Mononuclear cell (primary cell): ENCODE data around the gene HNRNPH3. TPM values are rescaled to one million over a fixed set of nuclear protein-coding genes. Genes with fewer than 3 reads are reported as not detected.
"Not testable (repeated sequence)": the region's sequence is repeated elsewhere in the genome, so short reads cannot be mapped to it uniquely, and the experiment has no call there.

Experiments
- H3K27me3 ChIP-seq: 2 replicates; pipeline ENCODE4 v1.6.0; 2011; ENCODE audit warnings: low read length, control low read depth; ENCODE audit not compliant: insufficient read depth
- H3K4me1 ChIP-seq: 2 replicates; pipeline ENCODE4 v1.5.1; 2011; ENCODE audit warnings: mild to moderate bottlenecking, low read length, control low read depth; ENCODE audit not compliant: insufficient read depth
- H3K4me3 ChIP-seq: 2 replicates; pipeline ENCODE4 v1.5.1; 2011; ENCODE audit warnings: mild to moderate bottlenecking, low read length, moderate library complexity
- H3K9me3 ChIP-seq: 2 replicates; pipeline ENCODE4 v1.5.1; 2011; ENCODE audit warnings: low read depth, mild to moderate bottlenecking, control low read depth, low read length
- total RNA-seq: library from RNA; depleted of rRNA; stranded (reverse); fragments of >200 nt; gene quantifications from one replicate; pipeline ENCODE4 v1.2.3, GENCODE V29; 2012

Gene HNRNPH3
- total RNA-seq: 53.4 TPM

- Histone ChIP-seq H3K4me3 (peak within 1 kb of the TSS; percentile 99), H3K27me3 (no peaks in the 10 kb centered on the region), H3K4me1 (peaks cover 63% of the 10 kb centered on the region), H3K9me3 (no peaks in the 10 kb centered on the region)
Observed at GRCh38 chr10:68331455-68332258, at the start of gene HNRNPH3. Gene HNRNPH3 (plus strand): TSS chr10:68332064. CDS start chr10:68337222, 5,158 bp downstream.

- no peaks in the 10 kb centered on the region for H3K27me3 ChIP-seq
- no peak overlapping the region for H3K4me3 ChIP-seq
- H3K4me1 ChIP-seq: no peaks in the 10 kb centered on the region
- no peaks in the 10 kb centered on the region for H3K9me3 ChIP-seq
Observed at GRCh38 chr10:68284062-68285001, 47.5 kb upstream of the HNRNPH3 start.

GRCh38 chr10:68288717-68289116, 43.1 kb upstream of the HNRNPH3 start:
- Histone ChIP-seq H3K9me3 (no peaks in the 10 kb centered on the region), H3K4me3 (no peak overlapping the region), H3K4me1 (no peaks in the 10 kb centered on the region), H3K27me3 (no peaks in the 10 kb centered on the region)

- H3K4me3 ChIP-seq: no peak overlapping the region
- H3K27me3 ChIP-seq: no peaks in the 10 kb centered on the region
- no peaks in the 10 kb centered on the region for H3K4me1 ChIP-seq
- no peaks in the 10 kb centered on the region for H3K9me3 ChIP-seq
Observed at GRCh38 chr10:68290736-68291135, 41.1 kb upstream of the HNRNPH3 start.

- H3K4me3 ChIP-seq: no peak overlapping the region
- no peaks in the 10 kb centered on the region for H3K9me3 ChIP-seq
- no peaks in the 10 kb centered on the region for H3K27me3 ChIP-seq
- peaks cover 24% of the 10 kb centered on the region for H3K4me1 ChIP-seq
Observed at GRCh38 chr10:68296843-68297663, 34.8 kb upstream of the HNRNPH3 start.

GRCh38 chr10:68301301-68301700, 30.6 kb upstream of the HNRNPH3 start:
- no peaks in the 10 kb centered on the region for H3K27me3 ChIP-seq
- peaks cover 25% of the 10 kb centered on the region for H3K4me1 ChIP-seq
- H3K4me3 ChIP-seq: no peak overlapping the region
- no peaks in the 10 kb centered on the region for H3K9me3 ChIP-seq

- peaks cover 25% of the 10 kb centered on the region for H3K4me1 ChIP-seq
- H3K27me3 ChIP-seq: no peaks in the 10 kb centered on the region
- no peaks in the 10 kb centered on the region for H3K9me3 ChIP-seq
- no peak overlapping the region for H3K4me3 ChIP-seq
Observed at GRCh38 chr10:68301790-68302502, 29.9 kb upstream of the HNRNPH3 start.

GRCh38 chr10:68302503-68302823, 29.4 kb upstream of the HNRNPH3 start:
- no peaks in the 10 kb centered on the region for H3K27me3 ChIP-seq
- H3K4me3 ChIP-seq: no peak overlapping the region
- H3K4me1 ChIP-seq: peaks cover 25% of the 10 kb centered on the region
- no peaks in the 10 kb centered on the region for H3K9me3 ChIP-seq

- peaks cover 25% of the 10 kb centered on the region for H3K4me1 ChIP-seq
- no peaks in the 10 kb centered on the region for H3K27me3 ChIP-seq
- H3K9me3 ChIP-seq: no peaks in the 10 kb centered on the region
- no peak overlapping the region for H3K4me3 ChIP-seq
Observed at GRCh38 chr10:68302871-68303270, 29.0 kb upstream of the HNRNPH3 start.

GRCh38 chr10:68303849-68304412, 27.9 kb upstream of the HNRNPH3 start:
- Histone ChIP-seq H3K4me3 (no peak overlapping the region), H3K27me3 (no peaks in the 10 kb centered on the region), H3K9me3 (no peaks in the 10 kb centered on the region), H3K4me1 (peaks cover 25% of the 10 kb centered on the region)

GRCh38 chr10:68305854-68306253, 26.0 kb upstream of the HNRNPH3 start:
- H3K9me3 ChIP-seq: no peaks in the 10 kb centered on the region
- no peaks in the 10 kb centered on the region for H3K27me3 ChIP-seq
- peaks cover 13% of the 10 kb centered on the region for H3K4me1 ChIP-seq
- H3K4me3 ChIP-seq: no peak overlapping the region

GRCh38 chr10:68310531-68310930, 21.3 kb upstream of the HNRNPH3 start:
- H3K9me3 ChIP-seq: no peaks in the 10 kb centered on the region
- H3K4me1 ChIP-seq: no peaks in the 10 kb centered on the region
- H3K4me3 ChIP-seq: no peak overlapping the region
- H3K27me3 ChIP-seq: no peaks in the 10 kb centered on the region

GRCh38 chr10:68314930-68315329, 16.9 kb upstream of the HNRNPH3 start:
- H3K4me1 ChIP-seq, H3K27me3 ChIP-seq, H3K4me3 ChIP-seq: not testable (repeated sequence)
- peaks cover 13% of the 10 kb centered on the region for H3K9me3 ChIP-seq

- H3K27me3 ChIP-seq: no peaks in the 10 kb centered on the region
- no peak overlapping the region for H3K4me3 ChIP-seq
- H3K9me3 ChIP-seq: peaks cover 13% of the 10 kb centered on the region
- H3K4me1 ChIP-seq: no peaks in the 10 kb centered on the region
Observed at GRCh38 chr10:68315582-68315981, 16.3 kb upstream of the HNRNPH3 start.
